GM18508 (cell line): ENCODE results near the gene ST3GAL2.
A peak's percentile ranks its signal among the peaks of the same experiment; 100 is the strongest.
"Not testable (repeated sequence)": the region's sequence is repeated elsewhere in the genome, so short reads cannot be mapped to it uniquely, and the experiment has no call there.

Experiments
- ATAC-seq: cut with Tn5 transposase; IDR thresholded peaks from one replicate; pipeline ENCODE4 v1.9.1; 2021; ENCODE audit warnings: moderate number of reproducible peaks; ENCODE audit not compliant: insufficient read depth, unreplicated experiment

Gene ST3GAL2

GRCh38 chr16:70468776-70469525 is 30.1 kb upstream of the ST3GAL2 start:
- no peak for ATAC-seq

DNA sequence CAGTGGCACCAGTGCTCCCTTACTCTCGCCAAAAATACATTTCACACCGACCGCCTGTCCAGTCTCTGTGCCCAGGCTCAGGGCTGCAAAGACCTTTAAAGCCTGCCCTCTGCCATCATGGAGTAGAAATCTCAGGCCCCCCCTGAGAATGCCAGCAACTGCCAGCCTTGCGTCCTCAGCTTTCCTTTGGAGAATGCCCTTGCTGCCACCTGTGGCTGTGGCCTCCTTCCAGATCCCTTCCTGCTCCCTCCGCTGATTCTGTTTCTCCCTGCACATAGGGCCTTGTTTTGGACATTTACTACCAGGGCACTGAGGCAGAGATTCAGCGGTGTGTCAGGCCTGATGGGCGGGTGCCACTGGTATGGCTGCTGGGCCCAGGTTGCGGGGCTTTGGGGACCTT is 28.7 kb upstream of the ST3GAL2 start:
- no peak for ATAC-seq

GRCh38 chr16:70467113-70467512 is 28.2 kb upstream of the ST3GAL2 start:
- no peak for ATAC-seq

DNA sequence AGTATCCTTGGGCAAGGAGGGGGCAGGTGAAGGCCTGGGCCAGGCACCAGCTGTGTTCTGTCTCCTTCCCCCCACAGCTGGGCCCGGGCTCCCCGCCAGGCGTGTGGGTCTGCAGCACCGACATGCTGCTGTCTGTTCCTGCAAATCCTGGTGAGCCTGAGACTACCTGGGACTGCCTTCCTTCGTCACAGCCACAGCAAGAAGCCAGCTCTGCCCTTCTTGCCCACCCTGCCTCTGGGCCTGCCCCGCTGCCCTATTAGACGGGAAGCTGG is 27.8 kb upstream of the ST3GAL2 start:
- no peak for ATAC-seq

DNA sequence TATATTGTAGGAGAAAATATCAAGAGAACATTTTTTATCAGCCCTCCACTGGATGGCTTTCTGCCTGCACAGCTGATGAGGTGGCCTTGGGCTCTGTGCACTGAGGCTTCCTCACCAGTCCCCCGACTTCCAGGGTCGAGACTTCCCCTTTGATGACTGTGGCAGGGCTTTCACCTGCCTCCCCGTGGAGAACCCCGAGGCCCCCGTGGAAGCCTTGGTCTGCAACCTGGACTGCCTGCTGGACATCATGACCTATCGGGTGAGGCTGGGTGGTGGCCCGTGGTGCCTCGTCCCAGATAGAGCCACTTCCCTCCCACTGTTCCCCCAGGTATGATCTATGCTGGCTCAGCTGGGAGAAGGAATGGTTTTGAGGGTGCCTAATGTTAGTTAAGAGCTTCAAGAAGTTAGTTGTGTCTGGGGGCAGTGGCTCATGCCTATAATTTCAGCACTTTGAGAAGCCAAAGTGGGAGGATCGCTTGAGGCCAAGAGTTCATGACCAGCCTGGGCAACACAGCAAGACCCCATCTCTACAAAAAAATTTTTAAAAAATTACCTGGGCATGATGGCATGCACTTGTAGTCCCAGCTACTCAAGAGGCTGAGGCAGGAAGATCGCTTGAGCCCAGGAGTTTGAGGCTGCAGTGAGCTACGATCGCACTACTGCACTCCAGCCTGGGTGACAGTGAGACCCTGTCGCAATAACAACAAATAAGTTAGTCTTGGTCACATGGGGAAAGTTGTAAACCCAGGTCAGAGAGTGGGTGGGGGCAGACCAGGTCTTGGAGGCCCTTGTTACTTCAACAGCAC is 27.3 kb upstream of the ST3GAL2 start:
- ATAC-seq: no peak

DNA sequence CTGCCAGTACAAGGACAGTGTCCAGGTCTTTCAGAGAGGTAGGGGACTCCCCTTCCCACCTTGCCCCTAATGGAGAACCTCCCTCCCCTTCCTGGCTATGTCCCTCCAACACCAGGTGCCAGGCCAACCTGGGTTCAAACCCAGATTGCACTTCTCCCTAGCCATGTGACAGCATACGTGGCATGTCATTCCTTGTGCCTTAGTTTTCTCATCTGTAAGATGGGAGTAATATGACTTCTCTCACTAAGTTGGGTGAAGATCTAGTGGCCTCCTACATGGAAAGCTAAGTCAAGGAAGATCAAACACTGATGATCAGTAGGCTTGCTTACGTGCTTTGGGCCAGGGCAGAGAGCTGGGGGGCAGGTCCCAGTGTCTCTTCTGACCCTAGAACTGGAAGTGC is 24.3 kb upstream of the ST3GAL2 start:
- ATAC-seq: no peak

DNA sequence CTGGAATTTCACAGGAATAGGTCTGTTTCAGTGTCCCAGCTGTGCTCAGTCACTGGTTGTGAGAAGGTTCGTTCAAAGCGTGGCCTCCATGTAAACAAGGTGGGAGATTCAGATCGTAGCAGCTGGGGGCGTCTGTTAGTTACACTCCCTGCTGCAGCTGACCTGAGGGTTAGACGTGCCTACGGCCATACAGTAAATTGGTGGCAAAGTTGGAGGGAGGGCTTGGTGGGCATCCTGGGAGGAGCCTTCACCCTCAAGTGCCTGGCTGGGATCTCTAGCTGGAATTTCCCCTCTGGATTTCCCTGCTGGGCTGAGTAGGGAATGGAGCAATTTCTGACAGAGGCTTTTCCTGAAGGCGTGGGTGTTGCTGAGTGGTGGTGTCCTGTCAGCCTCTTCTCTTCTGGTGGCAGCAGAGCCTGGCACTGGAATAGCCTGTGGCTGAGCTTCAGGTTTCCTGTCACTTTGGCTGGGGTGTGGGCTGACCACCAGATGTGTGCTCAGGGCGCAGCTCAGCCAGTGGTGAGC is 21.9 kb upstream of the ST3GAL2 start:
- no peak for ATAC-seq

GRCh38 chr16:70457446-70458166 is 18.7 kb upstream of the ST3GAL2 start:
- no peak for ATAC-seq

GRCh38 chr16:70455910-70456309 is 17.0 kb upstream of the ST3GAL2 start:
- no peak for ATAC-seq

DNA sequence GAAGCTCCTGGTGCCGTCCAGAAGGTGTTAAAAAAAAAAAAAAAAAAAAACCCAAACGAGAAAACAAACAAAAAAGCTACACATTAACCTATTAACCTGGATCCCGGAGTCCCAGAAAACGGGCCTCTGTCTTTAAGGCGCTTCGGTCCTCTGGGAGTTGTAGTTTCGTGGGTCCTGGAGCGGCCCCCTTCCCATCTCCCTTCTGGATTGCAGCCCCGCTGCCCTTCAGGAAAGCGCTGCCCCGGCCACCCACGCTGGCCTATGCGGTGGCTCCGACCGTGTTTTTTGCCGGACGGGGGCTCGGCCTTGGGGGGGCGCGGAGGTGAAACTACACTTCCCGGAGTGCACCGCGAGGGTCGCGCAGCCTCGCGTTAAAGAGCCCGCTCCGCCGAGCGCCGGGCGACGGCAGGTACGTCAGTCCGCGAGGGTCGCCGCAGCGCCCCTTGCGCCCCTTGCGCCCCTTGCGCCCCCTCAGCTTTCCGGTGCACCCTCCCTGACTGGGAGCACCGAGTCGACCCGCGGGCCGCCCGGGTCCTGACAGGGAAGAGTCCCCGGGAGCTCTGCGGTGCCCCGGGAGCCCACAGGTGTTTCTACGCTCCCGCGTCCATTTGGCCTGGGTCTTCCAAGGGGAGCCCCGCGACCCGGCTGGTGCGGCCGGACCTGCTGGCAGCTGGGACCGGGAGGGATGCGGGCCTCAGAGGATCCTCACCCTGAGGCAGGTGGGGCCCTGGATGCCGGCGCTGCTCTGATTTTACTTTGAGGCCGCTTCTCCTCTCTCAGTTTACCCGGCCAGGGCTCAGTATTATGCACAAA is 15.5 kb upstream of the ST3GAL2 start, which contains the start of gene FCSK:
TSS of gene FCSK (plus strand) at position 374 of the 813 bp plus-strand sequence. CDS start 8,596 bp downstream, outside the sequence.
- peak; percentile 44 for ATAC-seq

GRCh38 chr16:70453892-70454221 is 15.0 kb upstream of the ST3GAL2 start:
- no peak for ATAC-seq

- ATAC-seq: no peak
Measured at GRCh38 chr16:70453117-70453891, 14.4 kb upstream of the ST3GAL2 start.

DNA sequence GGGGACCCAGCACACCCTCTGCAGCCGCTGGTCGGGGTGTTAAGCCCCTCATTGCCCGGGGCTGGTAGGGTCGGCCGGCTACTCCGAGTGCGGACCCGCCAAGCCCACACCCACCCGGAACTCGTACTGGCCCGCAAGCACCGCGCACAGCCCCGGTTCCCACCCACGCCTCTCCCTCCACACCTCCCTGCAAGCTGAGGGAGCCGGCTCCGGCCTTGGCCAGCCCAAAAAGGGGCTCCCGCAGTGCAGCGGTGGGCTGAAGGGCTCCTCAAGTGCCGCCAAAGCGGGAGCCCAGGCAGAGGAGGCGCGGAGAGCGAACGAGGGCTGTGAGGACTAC is 12.1 kb upstream of the ST3GAL2 start:
- ATAC-seq: not testable (repeated sequence)

GRCh38 chr16:70450142-70451003 is 11.5 kb upstream of the ST3GAL2 start:
- ATAC-seq: not testable (repeated sequence)

DNA sequence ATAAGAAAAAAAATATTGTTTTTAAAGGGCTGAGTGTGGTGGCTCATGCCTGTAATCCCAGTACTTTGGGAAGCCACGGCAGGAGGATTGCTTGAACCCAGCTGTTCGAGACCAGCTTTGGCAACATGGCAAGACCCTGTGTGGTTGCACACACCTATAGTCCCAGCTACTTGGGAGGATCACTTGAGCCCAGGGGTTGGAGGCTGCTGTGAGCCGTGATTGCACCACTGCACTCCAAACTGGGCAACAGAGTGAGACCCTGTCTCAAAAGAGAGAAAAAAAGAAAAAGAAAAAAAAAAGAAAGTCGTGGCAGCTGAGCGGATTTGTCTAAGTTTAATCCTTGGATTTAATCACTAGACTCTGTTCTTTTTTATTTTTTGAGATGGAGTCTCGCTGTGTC is 9.2 kb upstream of the ST3GAL2 start:
- ATAC-seq: no peak

DNA sequence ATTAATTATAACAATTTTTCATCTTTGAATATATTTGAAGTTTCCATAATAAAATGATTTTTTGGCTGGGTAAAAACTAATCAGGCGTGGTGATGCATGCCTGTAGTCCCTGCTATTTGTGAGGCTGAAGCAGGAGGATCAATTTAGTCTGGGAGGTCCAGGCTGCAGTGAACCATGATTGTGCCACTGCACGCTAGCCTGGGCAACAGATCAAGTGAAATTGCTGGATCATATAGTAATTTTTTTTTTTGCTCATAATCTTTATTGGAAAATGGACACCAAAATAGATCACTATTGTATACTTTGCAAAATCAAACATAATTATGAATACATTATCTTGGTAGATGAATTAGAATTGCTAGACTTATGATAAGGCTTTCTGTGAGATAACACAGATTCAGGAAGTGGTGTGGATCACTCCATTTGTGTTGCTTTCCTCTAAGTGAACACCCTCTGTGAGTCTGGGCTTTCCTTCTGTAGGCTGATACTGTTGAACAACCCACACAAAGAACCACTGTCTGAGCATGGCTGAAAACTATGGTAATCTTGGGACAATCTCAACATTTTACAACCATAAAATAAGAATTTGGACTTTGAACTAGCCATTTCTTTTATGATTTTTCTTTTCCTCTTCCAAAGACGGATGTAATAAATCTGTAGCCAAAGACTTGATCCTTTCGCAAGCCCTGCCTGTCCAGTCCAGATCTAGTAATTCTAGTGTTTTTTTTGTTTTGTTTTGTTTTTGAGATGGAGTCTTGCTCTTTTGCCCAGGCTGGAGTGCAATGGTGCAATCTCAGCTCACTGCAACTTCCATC is 5.6 kb upstream of the ST3GAL2 start:
- no peak for ATAC-seq

GRCh38 chr16:70442344-70442743 is 3.4 kb upstream of the ST3GAL2 start:
- no peak for ATAC-seq
